ENCODE results near the gene LMCD1. TPM values are rescaled to one million over a fixed set of nuclear protein-coding genes. Genes with fewer than 3 reads are reported as not detected.
A peak's percentile ranks its signal among the peaks of the same experiment; 100 is the strongest.

The LMCD1 gene
- total RNA-seq, 1 donor from 2014 or later = 0.93 TPM

- no peaks in the 10 kb centered on the region for H3K27me3 Mint-ChIP-seq
- no peak overlapping the region for H3K27ac Mint-ChIP-seq
- no peaks in the 10 kb centered on the region for H3K9me3 Mint-ChIP-seq
- no peak overlapping the region for H3K4me3 Mint-ChIP-seq
- intact Hi-C loops (cut with micrococcal nuclease) = no loop called here
- no peak for DNase-seq
- H3K36me3 Mint-ChIP-seq (ENCODE audit: low read depth) = no peaks in the 10 kb centered on the region
- peaks cover 3% of the 10 kb centered on the region for H3K4me1 Mint-ChIP-seq
Observed at GRCh38 chr3:8618950-8619349, 117.3 kb downstream of the LMCD1 start.

GRCh38 chr3:8619548-8619947 is 117.9 kb downstream of the LMCD1 start:
- Mint-ChIP-seq H3K27me3 (no peaks in the 10 kb centered on the region), H3K9me3 (no peaks in the 10 kb centered on the region), H3K4me1 (peaks cover 3% of the 10 kb centered on the region), H3K27ac (no peak overlapping the region), H3K4me3 (no peak overlapping the region), H3K36me3 (ENCODE audit: low read depth) (no peaks in the 10 kb centered on the region)
- intact Hi-C loops (cut with micrococcal nuclease) = no loop called here
- no peak for DNase-seq

- no peak for DNase-seq
- Mint-ChIP-seq H3K4me1 (peaks cover 3% of the 10 kb centered on the region), H3K36me3 (ENCODE audit: low read depth) (no peaks in the 10 kb centered on the region), H3K4me3 (no peak overlapping the region), H3K9me3 (no peaks in the 10 kb centered on the region), H3K27ac (no peak overlapping the region), H3K27me3 (no peaks in the 10 kb centered on the region)
- intact Hi-C loops (cut with micrococcal nuclease) = loop anchor here (5.0 kb wide), 1 partner anchor 179 kb away; no protein-coding TSS in a partner anchor
Observed at GRCh38 chr3:8621141-8621540, 119.5 kb downstream of the LMCD1 start.

GRCh38 chr3:8621872-8622271 is 120.2 kb downstream of the LMCD1 start:
- no peaks in the 10 kb centered on the region for H3K36me3 Mint-ChIP-seq (ENCODE audit: low read depth)
- H3K4me1 Mint-ChIP-seq = peaks cover 3% of the 10 kb centered on the region
- no peaks in the 10 kb centered on the region for H3K27me3 Mint-ChIP-seq
- intact Hi-C loops (cut with micrococcal nuclease) = loop anchor here (5.0 kb wide), 1 partner anchor 180 kb away; no protein-coding TSS in a partner anchor
- no peak for DNase-seq
- H3K4me3 Mint-ChIP-seq = no peak overlapping the region
- no peak overlapping the region for H3K27ac Mint-ChIP-seq
- H3K9me3 Mint-ChIP-seq = no peaks in the 10 kb centered on the region

GRCh38 chr3:8622873-8623691 is 121.5 kb downstream of the LMCD1 start:
- no peaks in the 10 kb centered on the region for H3K9me3 Mint-ChIP-seq
- peaks cover 3% of the 10 kb centered on the region for H3K4me1 Mint-ChIP-seq
- H3K27me3 Mint-ChIP-seq = no peaks in the 10 kb centered on the region
- peak; percentile 78 for DNase-seq
- no peaks in the 10 kb centered on the region for H3K36me3 Mint-ChIP-seq (ENCODE audit: low read depth)
- no peak overlapping the region for H3K4me3 Mint-ChIP-seq
- intact Hi-C loops (cut with micrococcal nuclease) = loop anchor here (5.0 kb wide), 1 partner anchor 181 kb away; no protein-coding TSS in a partner anchor
- no peak overlapping the region for H3K27ac Mint-ChIP-seq

GRCh38 chr3:8623741-8624140 is 122.1 kb downstream of the LMCD1 start:
- intact Hi-C loops (cut with micrococcal nuclease) = loop anchor here (5.0 kb wide), 1 partner anchor 181 kb away; no protein-coding TSS in a partner anchor
- Mint-ChIP-seq H3K4me3 (no peak overlapping the region), H3K36me3 (ENCODE audit: low read depth) (no peaks in the 10 kb centered on the region), H3K27me3 (no peaks in the 10 kb centered on the region), H3K4me1 (peaks cover 3% of the 10 kb centered on the region), H3K9me3 (no peaks in the 10 kb centered on the region), H3K27ac (no peak overlapping the region)
- DNase-seq = no peak

Other genes starting within 250 kb of the LMCD1 start
- 0.19 TPM in 1 of 2 replicates, not detected in the other for gene SSUH2, start 143.0 kb downstream of the LMCD1 start, total RNA-seq
- not detected in 2 replicates for gene CAV3, start 232.0 kb downstream of the LMCD1 start, total RNA-seq